IMR-90 (cell line): Measurements from ENCODE around the gene HOXC10. TPM values are rescaled to one million over a fixed set of nuclear protein-coding genes. Genes with fewer than 3 reads are reported as not detected.

ENCODE experiments used
- ATAC-seq: fragments of 200-7000 bp; cut with Tn5 transposase; 2 replicates; pipeline ENCODE4 v1.9.1; 2020; ENCODE audit warnings: low read depth, mild to moderate bottlenecking, moderate library complexity
- BruUV-seq: library from RNA; stranded (reverse); fragments of 400-500 nt; replicated peaks from 2 replicates; lab custom pipeline; 2021; lab: Mats Ljungman, UMichigan
- CTCF ChIA-PET: fragments of 300-600 bp; formaldehyde crosslinking; extraction: SDS; loops from one replicate; lab custom pipeline; 2021; ENCODE audit warnings: antibody characterized with exemption; lab: Yijun Ruan, JAX
- POLR2A ChIA-PET: fragments of 300-600 bp; sonication (Branson Sonifier 250); formaldehyde crosslinking; loops from one replicate; lab custom pipeline; 2022; ENCODE audit warnings: antibody characterized with exemption; ENCODE audit not compliant: unreplicated experiment; lab: Charles Lee
- DNase-seq: peaks from one replicate; pipeline ENCODE4 v3.0.0; 2013
- H2AFZ ChIP-seq: replicated peaks from 2 replicates; pipeline ENCODE3; 2013; ENCODE audit warnings: low read length, mild to moderate bottlenecking; ENCODE audit not compliant: poor library complexity
- H2AK5ac ChIP-seq: 2 replicates; pipeline ENCODE4 v1.6.1; 2013; ENCODE audit warnings: low read depth, low read length, inconsistent platforms
- H2AK9ac ChIP-seq: replicated peaks from 2 replicates; pipeline ENCODE3; 2013; ENCODE audit warnings: mild to moderate bottlenecking, low read depth, low read length, moderate library complexity; ENCODE audit not compliant: poor library complexity
- H2BK120ac ChIP-seq: 2 replicates; pipeline ENCODE4 v1.6.1; 2013; ENCODE audit warnings: low read depth, low read length, inconsistent platforms
- H2BK15ac ChIP-seq: 3 replicates; pipeline ENCODE4 v1.6.1; 2013; ENCODE audit warnings: low read depth, low read length, inconsistent platforms
- H2BK20ac ChIP-seq: 2 replicates; pipeline ENCODE4 v1.6.1; 2013; ENCODE audit warnings: low read depth, mild to moderate bottlenecking, inconsistent platforms, low read length, moderate library complexity
- H2BK5ac ChIP-seq: 2 replicates; pipeline ENCODE4 v1.6.1; 2013; ENCODE audit warnings: mild to moderate bottlenecking, low read depth, low read length, inconsistent platforms; ENCODE audit not compliant: poor library complexity, severe bottlenecking
- H3K14ac ChIP-seq: replicated peaks from 2 replicates; pipeline ENCODE4 v1.6.1; 2013; ENCODE audit warnings: low read depth, low read length, inconsistent platforms
- H3K18ac ChIP-seq: 2 replicates; pipeline ENCODE4 v1.6.1; 2013; ENCODE audit warnings: low read depth, low read length, control low read depth
- H3K23ac ChIP-seq: 2 replicates; pipeline ENCODE4 v1.6.1; 2013; ENCODE audit warnings: low read depth, low read length, inconsistent platforms
- H3K27ac ChIP-seq: 2 replicates; pipeline ENCODE4 v1.5.1; 2013; ENCODE audit warnings: mild to moderate bottlenecking, control low read depth, low read length; ENCODE audit not compliant: insufficient read depth
- H3K27me3 ChIP-seq: 2 replicates; pipeline ENCODE4 v1.6.1; 2013; ENCODE audit warnings: low read length; ENCODE audit not compliant: control insufficient read depth, insufficient read depth
- H3K36me3 ChIP-seq: 2 replicates; pipeline ENCODE4 v1.6.1; 2013; ENCODE audit warnings: low read length, mixed read lengths; ENCODE audit not compliant: control insufficient read depth, insufficient read depth
- H3K4ac ChIP-seq: 2 replicates; pipeline ENCODE4 v1.6.1; 2013; ENCODE audit warnings: low read depth, low read length, inconsistent platforms
- H3K4me1 ChIP-seq: 2 replicates; pipeline ENCODE4 v1.6.1; 2013; ENCODE audit warnings: low read length, mixed read lengths; ENCODE audit not compliant: control insufficient read depth, insufficient read depth
- H3K4me2 ChIP-seq: 2 replicates; pipeline ENCODE4 v1.6.1; 2013; ENCODE audit warnings: low read depth, mild to moderate bottlenecking, control low read depth, low read length, moderate library complexity
- H3K4me3 ChIP-seq: 2 replicates; pipeline ENCODE4 v1.5.1; 2013; ENCODE audit warnings: low read depth, mild to moderate bottlenecking, control low read depth, low read length, moderate library complexity; ENCODE audit not compliant: insufficient read depth
- H3K56ac ChIP-seq: 2 replicates; pipeline ENCODE4 v1.6.1; 2013; ENCODE audit warnings: low read length, inconsistent platforms; ENCODE audit not compliant: insufficient read depth; ENCODE audit errors: extremely low read depth
- H3K79me1 ChIP-seq, 2 experiments: 2 replicates each; pipeline ENCODE4 v1.6.1; 2013; ENCODE audit warnings: low read length in 2 of 2, inconsistent platforms in 1 of 2, low read depth in 1 of 2
- H3K9ac ChIP-seq: 2 replicates; pipeline ENCODE4 v1.6.1; 2013; ENCODE audit warnings: low read depth, low read length, control low read depth
- H3K9me1 ChIP-seq: 2 replicates; pipeline ENCODE4 v1.6.1; 2013; ENCODE audit warnings: low read length, inconsistent platforms; ENCODE audit not compliant: insufficient read depth
- H3K9me3 ChIP-seq: 2 replicates; pipeline ENCODE4 v1.6.1; 2013; ENCODE audit warnings: low read length; ENCODE audit not compliant: control insufficient read depth, insufficient read depth
- H4K20me1 ChIP-seq: 2 replicates; pipeline ENCODE4 v1.6.1; 2013; ENCODE audit warnings: low read length, inconsistent platforms; ENCODE audit not compliant: insufficient read depth
- H4K5ac ChIP-seq: 2 replicates; pipeline ENCODE4 v1.6.1; 2013; ENCODE audit warnings: mild to moderate bottlenecking, low read depth, low read length, control low read depth
- H4K8ac ChIP-seq, 2 experiments: 2 replicates each; pipeline ENCODE4 v1.6.1; 2013; ENCODE audit warnings: low read depth in 2 of 2, low read length in 2 of 2, control low read depth in 1 of 2, inconsistent platforms in 1 of 2
- H4K91ac ChIP-seq: 2 replicates; pipeline ENCODE4 v1.6.1; 2013; ENCODE audit warnings: low read depth, low read length, inconsistent platforms; ENCODE audit not compliant: insufficient read depth
- BHLHE40 ChIP-seq: fragments of 150-350 bp; IDR thresholded peaks from 2 replicates; pipeline ENCODE4 v1.6.1; 2016; ENCODE audit warnings: mild to moderate bottlenecking, low read depth, low read length
- CHD1 ChIP-seq: IDR thresholded peaks from 2 replicates; pipeline ENCODE4 v1.6.1; 2012; ENCODE audit warnings: low read depth, low read length, improper control_type of control experiment
- FOS ChIP-seq: fragments of 150-350 bp; IDR thresholded peaks from 2 replicates; pipeline ENCODE4 v1.6.1; 2016; ENCODE audit warnings: low read depth, low read length
- MXI1 ChIP-seq: IDR thresholded peaks from 2 replicates; pipeline ENCODE4 v1.6.1; 2012; ENCODE audit warnings: low read depth, mild to moderate bottlenecking, low read length, moderate library complexity, borderline replicate concordance
- NFE2L2 ChIP-seq: fragments of 150-350 bp; IDR thresholded peaks from 2 replicates; pipeline ENCODE4 v1.6.1; 2016; ENCODE audit warnings: low read depth, mild to moderate bottlenecking, low read length
- POLR2A ChIP-seq: IDR thresholded peaks from 2 replicates; pipeline ENCODE4 v1.6.1; 2012; ENCODE audit warnings: mild to moderate bottlenecking, low read depth, low read length
- RCOR1 ChIP-seq: IDR thresholded peaks from 2 replicates; pipeline ENCODE4 v1.6.1; 2012; ENCODE audit warnings: mild to moderate bottlenecking, low read length, improper control_type of control experiment; ENCODE audit not compliant: insufficient replicate concordance
- SMC3 ChIP-seq: fragments of 150-350 bp; IDR thresholded peaks from 2 replicates; pipeline ENCODE4 v1.6.1; 2016; ENCODE audit warnings: low read depth, mild to moderate bottlenecking, antibody characterized with exemption, low read length, moderate library complexity
- WGBS, 2 experiments: methylation state at CpG; one replicate each; pipeline versions ENCODE4 v1.1.5 to v1.1.7; 2013; ENCODE audit warnings: missing lambda C conversion rate in 2 of 2; ENCODE audit not compliant: insufficient read length in 1 of 2; ENCODE audit errors: extremely low coverage in 2 of 2; 5-methylcytosine and 5-hydroxymethylcytosine counted together
- dilution Hi-C: fragments of 300-500 bp; cut with HindIII; formaldehyde crosslinking; loops from one replicate; pipeline ENCODE4 v1.14.3; 2018; ENCODE audit warnings: low sequenced_read_pairs; ENCODE audit not compliant: unreplicated experiment
- in situ Hi-C: fragments of 300-500 bp; cut with MboI; formaldehyde crosslinking; loops from 3 replicates; pipeline ENCODE4 v1.14.3; 2019; ENCODE audit warnings: low sequenced_read_pairs, inconsistent platforms, mixed read lengths
- intact Hi-C: fragments of 100-400 bp; cut with micrococcal nuclease; formaldehyde crosslinking; loops from 2 replicates; pipeline ENCODE4 v1.10.0; 2022
- polyA plus RNA-seq, 3 experiments: library from polyadenylated mRNA; depleted of rRNA; stranded (reverse); fragments of >200 nt; gene quantifications; 2 replicates each; pipeline ENCODE4 v1.2.3, GENCODE V29; 2012; ENCODE audit warnings: low replicate concordance in 1 of 3
- total RNA-seq: library from RNA; depleted of rRNA; stranded (reverse); fragments of >200 nt; gene quantifications from 2 replicates; pipeline ENCODE4 v1.2.3, GENCODE V29; 2012
- TF ChIP-seq, protein P1 (sequence below): fragments of 150-350 bp; IDR thresholded peaks from 2 replicates; pipeline ENCODE4 v1.6.1; 2016; ENCODE audit warnings: low read depth, mild to moderate bottlenecking, low read length, moderate library complexity, borderline replicate concordance
- TF ChIP-seq, protein P2 (sequence below): fragments of 150-350 bp; IDR thresholded peaks from 2 replicates; pipeline ENCODE4 v1.6.1; 2017; ENCODE audit warnings: mild to moderate bottlenecking, antibody characterized with exemption, low read length, low read depth

HOXC10 gene
- total and polyA plus RNA-seq, 2 of the 4 experiments (the other 2 are of a cell fraction) = 0.15 TPM; not detected in 1

GRCh38 chr12:54010972-54011664 is 26.2 kb downstream of the HOXC10 start:
- no peaks in the 10 kb centered on the region for H3K4me1 ChIP-seq
- POLR2A ChIA-PET = interaction anchor here (0.6 kb wide), 1 partner anchor 123 kb away, joined by 3 read pairs; no protein-coding TSS in a partner anchor
- intact Hi-C loops = no loop called here

More at GRCh38 chr12:54010972-54011664, 26.2 kb downstream of the HOXC10 start:
- no peak for DNase-seq
- Histone ChIP-seq H3K4me3 (no peak overlapping the region), H2BK15ac (no peak overlapping the region), H2AFZ (no peak overlapping the region), H4K20me1 (no peaks in the 10 kb centered on the region), H4K91ac (no peak overlapping the region), H3K4ac (no peak overlapping the region), H2BK5ac (no peak overlapping the region), H3K27ac (no peak overlapping the region), H3K36me3 (no peaks in the 10 kb centered on the region), H3K27me3 (peaks cover 90% of the 10 kb centered on the region), H4K5ac (no peak overlapping the region), H3K23ac (no peak overlapping the region), H2AK9ac (no peak overlapping the region), H2AK5ac (no peak overlapping the region), H4K8ac (no peak overlapping the region), H3K4me2 (no peak overlapping the region), H3K9me3 (peaks cover 4% of the 10 kb centered on the region), H3K56ac (no peak overlapping the region), H3K9me1 (no peaks in the 10 kb centered on the region), H2BK120ac (no peak overlapping the region), H3K18ac (no peak overlapping the region), H3K14ac (no peak overlapping the region), H3K9ac (no peak overlapping the region), H3K79me1 (no peaks in the 10 kb centered on the region), H2BK20ac (no peak overlapping the region)
- WGBS, 2 experiments = 0% methylated on average over 4 of the region's 17 CpGs; no CpG with 5 or more reads in 1 of the 2 experiments
- CTCF ChIA-PET = interaction anchor here (1.0 to 1.6 kb wide), 2 partner anchors 59 to 190 kb away, joined by 3 read pairs; no protein-coding TSS in a partner anchor
- no TSS peak for BruUV-seq
- ATAC-seq = no peak
- dilution Hi-C loops = no loop called here
- in situ Hi-C loops = no loop called here
- TF ChIP-seq SMC3 = no peak
- no peak for TF ChIP-seq BHLHE40
- no peak for TF ChIP-seq RCOR1
- TF ChIP-seq NFE2L2 = no peak
- no peak for TF ChIP-seq MXI1
- TF ChIP-seq CHD1 = no peak
- TF ChIP-seq FOS = no peak
- TF ChIP-seq POLR2A = no peak
- TF ChIP-seq, protein P1, sequence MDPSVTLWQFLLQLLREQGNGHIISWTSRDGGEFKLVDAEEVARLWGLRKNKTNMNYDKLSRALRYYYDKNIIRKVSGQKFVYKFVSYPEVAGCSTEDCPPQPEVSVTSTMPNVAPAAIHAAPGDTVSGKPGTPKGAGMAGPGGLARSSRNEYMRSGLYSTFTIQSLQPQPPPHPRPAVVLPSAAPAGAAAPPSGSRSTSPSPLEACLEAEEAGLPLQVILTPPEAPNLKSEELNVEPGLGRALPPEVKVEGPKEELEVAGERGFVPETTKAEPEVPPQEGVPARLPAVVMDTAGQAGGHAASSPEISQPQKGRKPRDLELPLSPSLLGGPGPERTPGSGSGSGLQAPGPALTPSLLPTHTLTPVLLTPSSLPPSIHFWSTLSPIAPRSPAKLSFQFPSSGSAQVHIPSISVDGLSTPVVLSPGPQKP = no peak
- TF ChIP-seq, protein P2, sequence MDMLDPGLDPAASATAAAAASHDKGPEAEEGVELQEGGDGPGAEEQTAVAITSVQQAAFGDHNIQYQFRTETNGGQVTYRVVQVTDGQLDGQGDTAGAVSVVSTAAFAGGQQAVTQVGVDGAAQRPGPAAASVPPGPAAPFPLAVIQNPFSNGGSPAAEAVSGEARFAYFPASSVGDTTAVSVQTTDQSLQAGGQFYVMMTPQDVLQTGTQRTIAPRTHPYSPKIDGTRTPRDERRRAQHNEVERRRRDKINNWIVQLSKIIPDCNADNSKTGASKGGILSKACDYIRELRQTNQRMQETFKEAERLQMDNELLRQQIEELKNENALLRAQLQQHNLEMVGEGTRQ = no peak
